Measurements from ENCODE around the gene RPS26.
"Not testable (repeated sequence)": the region's sequence is repeated elsewhere in the genome, so short reads cannot be mapped to it uniquely, and the experiment has no call there.

- TF ChIP-seq CTCF, POLR2A, POLR2AphosphoS5, EP300 (IDR thresholded peaks at IDR 0.05): not testable (repeated sequence)
Measured at GRCh38 chr12:56042430-56042813, 704 bp downstream of the RPS26 start.
